Kidney epithelial cell (primary cell): ENCODE measurements around the gene ERLIN1. TPM values are rescaled to one million over a fixed set of nuclear protein-coding genes. Genes with fewer than 3 reads are reported as not detected.

Experiments
- DNase-seq: peaks from one replicate; pipeline ENCODE4 v3.0.0-alpha.2; 2010; ENCODE audit warnings: low read depth
- H3K27me3 ChIP-seq: 2 replicates; pipeline ENCODE4 v1.6.0; 2011; ENCODE audit warnings: low read length; ENCODE audit not compliant: control insufficient read depth, insufficient read depth
- H3K36me3 ChIP-seq: 2 replicates; pipeline ENCODE4 v1.5.1; 2011; ENCODE audit warnings: low read length; ENCODE audit not compliant: control insufficient read depth, insufficient read depth
- H3K4me3 ChIP-seq: 2 replicates; pipeline ENCODE4 v1.5.1; 2011; ENCODE audit warnings: low read depth, mild to moderate bottlenecking, control low read depth, low read length
- CTCF ChIP-seq: IDR thresholded peaks from 2 replicates; pipeline ENCODE4 v1.5.1; 2011; ENCODE audit warnings: mild to moderate bottlenecking, moderate library complexity, low read length, control low read depth, inconsistent platforms; ENCODE audit not compliant: insufficient read depth, poor library complexity, severe bottlenecking
- total RNA-seq: library from RNA; depleted of rRNA; stranded (reverse); fragments of >200 nt; gene quantifications from 2 replicates; pipeline ENCODE4 v1.2.3, GENCODE V29; 2015

The ERLIN1 gene
- total RNA-seq, 1 donor from 2014 or later = 17.7 TPM

- no peaks in the 10 kb centered on the region for H3K27me3 ChIP-seq
- TF ChIP-seq CTCF = no peak
- DNase-seq = no peak
- no peak overlapping the region for H3K4me3 ChIP-seq
- H3K36me3 ChIP-seq = no peaks in the 10 kb centered on the region
These were observed 30.2 kb upstream of the ERLIN1 start for GRCh38 chr10:100216006-100216405.

GRCh38 chr10:100209303-100209702 lies 23.5 kb upstream of the ERLIN1 start:
- Histone ChIP-seq H3K36me3 (no peaks in the 10 kb centered on the region), H3K27me3 (no peaks in the 10 kb centered on the region), H3K4me3 (no peak overlapping the region)
- no peak for DNase-seq
- no peak for TF ChIP-seq CTCF

- no peaks in the 10 kb centered on the region for H3K36me3 ChIP-seq
- no peak for DNase-seq
- no peak for TF ChIP-seq CTCF
- no peaks in the 10 kb centered on the region for H3K27me3 ChIP-seq
- H3K4me3 ChIP-seq = no peak overlapping the region
These were observed 22.4 kb upstream of the ERLIN1 start for GRCh38 chr10:100208276-100208675.

GRCh38 chr10:100204370-100204769 lies 18.5 kb upstream of the ERLIN1 start:
- TF ChIP-seq CTCF = no peak
- Histone ChIP-seq H3K4me3 (no peak overlapping the region), H3K36me3 (no peaks in the 10 kb centered on the region), H3K27me3 (no peaks in the 10 kb centered on the region)
- no peak for DNase-seq

- no peak for TF ChIP-seq CTCF
- DNase-seq = no peak
- Histone ChIP-seq H3K27me3 (no peaks in the 10 kb centered on the region), H3K36me3 (no peaks in the 10 kb centered on the region), H3K4me3 (no peak overlapping the region)
These were observed 15.7 kb upstream of the ERLIN1 start for GRCh38 chr10:100201549-100201948.

- Histone ChIP-seq H3K36me3 (no peaks in the 10 kb centered on the region), H3K27me3 (no peaks in the 10 kb centered on the region), H3K4me3 (no peak overlapping the region)
- TF ChIP-seq CTCF = no peak
- DNase-seq = no peak
These were observed 8.9 kb upstream of the ERLIN1 start for GRCh38 chr10:100194711-100195110.
